Measurements from ENCODE around the gene INPP4B. TPM values are rescaled to one million over a fixed set of nuclear protein-coding genes. Genes with fewer than 3 reads are reported as not detected.

Gene INPP4B
- total RNA-seq, result 4.5 and 9.7 TPM in 2 replicates

GRCh38 chr4:142846108-142846728, at the start of gene INPP4B:
TSS of gene INPP4B (minus strand) at chr4:142846301.

